HepG2 (cell line): ENCODE measurements around the gene FBXO9. TPM values are rescaled to one million over a fixed set of nuclear protein-coding genes. Genes with fewer than 3 reads are reported as not detected.

Experiments used
- ATAC-seq: fragments of 200-7000 bp; cut with Tn5 transposase; 3 replicates; pipeline ENCODE4 v1.9.1; 2020; ENCODE audit warnings: mild to moderate bottlenecking, moderate library complexity
- BruUV-seq: library from RNA; stranded (reverse); fragments of 400-500 nt; replicated peaks from 2 replicates; lab custom pipeline; 2021; lab: Mats Ljungman, UMichigan
- CTCF ChIA-PET: fragments of 300-600 bp; formaldehyde crosslinking; extraction: SDS; loops from one replicate; lab custom pipeline; 2021; ENCODE audit warnings: low total read pairs, inconsistent platforms, low intra/inter-chr PET ratio; lab: Yijun Ruan, JAX
- POLR2A ChIA-PET: fragments of 350-600 bp; sonication (Branson Sonifier 250); formaldehyde crosslinking; loops from one replicate; lab custom pipeline; 2020; ENCODE audit warnings: antibody characterized with exemption, inconsistent platforms; lab: Yijun Ruan, JAX
- DNase-seq: peaks from one replicate; pipeline ENCODE4 v3.0.0-alpha.2; 2015; ENCODE audit warnings: low spot score
- FAIRE-seq: peaks from 3 replicates; lab custom pipeline; 2011; peaks lifted over from hg19 to GRCh38; lab: Jason Lieb, UNC
- H2AFZ ChIP-seq: one replicate; pipeline ENCODE4 v1.6.1; 2011; ENCODE audit warnings: low read length, inconsistent platforms
- H3K27ac ChIP-seq: fragments of 300-600 bp; 3 replicates; pipeline ENCODE4 v1.8.0; 2011; ENCODE audit warnings: mixed run types, mild to moderate bottlenecking, mixed read lengths, low read length, inconsistent platforms; ENCODE audit not compliant: insufficient read depth; ENCODE audit errors: extremely low read length
- H3K27me3 ChIP-seq, 2 experiments: fragments of 200-600 bp in 1 of 2; 2 replicates in 1 of 2; 3 replicates in 1 of 2; pipeline versions ENCODE4 v1.6.0 to v1.8.0; 2011; ENCODE audit warnings: low read length in 2 of 2, mild to moderate bottlenecking in 2 of 2, moderate library complexity in 2 of 2, inconsistent platforms in 1 of 2; ENCODE audit not compliant: insufficient read depth in 2 of 2, control insufficient read depth in 1 of 2
- H3K36me3 ChIP-seq, 2 experiments: fragments of 200-600 bp in 1 of 2; replicated peaks in 1 of 2; 2 replicates in 1 of 2; 3 replicates in 1 of 2; pipeline versions ENCODE4 v1.5.1 to v1.8.0; 2011; ENCODE audit warnings: low read length in 2 of 2, inconsistent platforms in 1 of 2; ENCODE audit not compliant: insufficient read depth in 2 of 2, control insufficient read depth in 1 of 2
- H3K4me1 ChIP-seq: 2 replicates; pipeline ENCODE4 v1.5.1; 2012; ENCODE audit warnings: low read length, inconsistent platforms; ENCODE audit not compliant: insufficient read depth
- H3K4me2 ChIP-seq: 2 replicates; pipeline ENCODE4 v1.6.0; 2011; ENCODE audit warnings: low read depth, low read length, inconsistent platforms
- H3K4me3 ChIP-seq, 3 experiments: fragments of 200-600 bp in 1 of 3; sonication (generic), shearing (Covaris generic) in 1 of 3; replicated peaks in 1 of 3; 2 replicates each; pipeline ENCODE4 v1.5.1; 2011 to 2016; ENCODE audit warnings: low read length in 3 of 3, inconsistent platforms in 2 of 3, low read depth in 2 of 3, mild to moderate bottlenecking in 2 of 3, control low read depth in 1 of 3, mixed read lengths in 1 of 3; ENCODE audit not compliant: insufficient read depth in 1 of 3
- H3K79me2 ChIP-seq: one replicate; pipeline ENCODE4 v1.6.1; 2011; ENCODE audit warnings: low read length, inconsistent platforms; ENCODE audit not compliant: insufficient read depth
- H3K9ac ChIP-seq: 2 replicates; pipeline ENCODE4 v1.6.0; 2011; ENCODE audit warnings: mild to moderate bottlenecking, low read depth, low read length, inconsistent platforms; ENCODE audit not compliant: insufficient read depth
- H3K9me3 ChIP-seq: 2 replicates; pipeline ENCODE4 v1.5.1; 2012; ENCODE audit warnings: mild to moderate bottlenecking, low read length
- H4K20me1 ChIP-seq: 2 replicates; pipeline ENCODE4 v1.6.0; 2011; ENCODE audit warnings: inconsistent platforms, mild to moderate bottlenecking, low read length, moderate library complexity; ENCODE audit not compliant: insufficient read depth
- AHR ChIP-seq: IDR thresholded peaks from 2 replicates; pipeline ENCODE4 v1.6.1; 2018; ENCODE audit warnings: missing genetic modification reagents, missing compliant biosample characterization
- CBX5 ChIP-seq: sonication (generic); formaldehyde crosslinking; IDR thresholded peaks from 2 replicates; pipeline ENCODE4 v1.4.0; 2020; ENCODE audit warnings: missing genetic modification reagents, borderline replicate concordance
- KAT7 ChIP-seq: IDR thresholded peaks from 2 replicates; pipeline ENCODE4 v1.6.1; 2018; ENCODE audit warnings: borderline replicate concordance, missing compliant biosample characterization
- KLF12 ChIP-seq: sonication (generic); formaldehyde crosslinking; IDR thresholded peaks from 2 replicates; pipeline ENCODE4 v1.4.0; 2020; ENCODE audit warnings: missing genetic modification reagents, borderline replicate concordance
- MED1 ChIP-seq: sonication (generic); formaldehyde crosslinking; IDR thresholded peaks from 2 replicates; pipeline ENCODE4 v1.4.0; 2020; ENCODE audit warnings: missing genetic modification reagents
- MEF2D ChIP-seq: sonication (generic); formaldehyde crosslinking; IDR thresholded peaks from 2 replicates; pipeline ENCODE4 v1.5.1; 2020; ENCODE audit warnings: mild to moderate bottlenecking, missing genetic modification reagents
- MEIS1 ChIP-seq: sonication (generic); formaldehyde crosslinking; IDR thresholded peaks from 2 replicates; pipeline ENCODE4 v1.9.0; 2021; ENCODE audit warnings: mild to moderate bottlenecking, missing genetic modification reagents, moderate library complexity, borderline replicate concordance
- NFATC3 ChIP-seq: sonication (generic); formaldehyde crosslinking; IDR thresholded peaks from 2 replicates; pipeline ENCODE4 v1.5.1; 2020; ENCODE audit warnings: mild to moderate bottlenecking, missing genetic modification reagents
- REL ChIP-seq: sonication (generic); formaldehyde crosslinking; conservative IDR thresholded peaks from 2 replicates; pipeline ENCODE4 v1.8.0; 2022; ENCODE audit warnings: mild to moderate bottlenecking, missing genetic modification reagents, moderate library complexity
- ZBTB8A ChIP-seq: sonication (generic); formaldehyde crosslinking; IDR thresholded peaks from 2 replicates; pipeline ENCODE4 v1.4.0; 2020; ENCODE audit warnings: mild to moderate bottlenecking, low read depth, missing genetic modification reagents, borderline replicate concordance
- ZFX ChIP-seq: sonication (generic); formaldehyde crosslinking; IDR thresholded peaks from 2 replicates; pipeline ENCODE4 v1.4.0; 2020; ENCODE audit warnings: mild to moderate bottlenecking, low read depth, missing genetic modification reagents, moderate library complexity
- ZKSCAN1 ChIP-seq: fragments of 150-350 bp; IDR thresholded peaks from 2 replicates; pipeline ENCODE4 v1.6.1; 2014; ENCODE audit warnings: low read length
- ZNF232 ChIP-seq: sonication (generic); formaldehyde crosslinking; IDR thresholded peaks from 2 replicates; pipeline ENCODE4 v1.4.0; 2020; ENCODE audit warnings: missing genetic modification reagents, borderline replicate concordance
- ZNF292 ChIP-seq: sonication (generic); formaldehyde crosslinking; IDR thresholded peaks from 2 replicates; pipeline ENCODE4 v1.8.1; 2022; ENCODE audit warnings: mild to moderate bottlenecking, low read depth, missing genetic modification reagents, borderline replicate concordance
- ZNF629 ChIP-seq: sonication (generic); formaldehyde crosslinking; conservative IDR thresholded peaks from 2 replicates; pipeline ENCODE4 v1.5.0; 2020; ENCODE audit warnings: missing genetic modification reagents
- ZNF768 ChIP-seq: sonication (generic); formaldehyde crosslinking; IDR thresholded peaks from 2 replicates; pipeline ENCODE4 v1.4.0; 2020; ENCODE audit warnings: missing genetic modification reagents
- WGBS: methylation state at CpG from one replicate; pipeline ENCODE4 v1.1.6; 2017; ENCODE audit warnings: low lambda C conversion rate; 5-methylcytosine and 5-hydroxymethylcytosine counted together
- in situ Hi-C: cut with HindIII; loops from 2 replicates; pipeline ENCODE4 v1.10.0; 2017; ENCODE audit warnings: low pct_unique_long_range_greater_than_20kb; ENCODE audit not compliant: extremely low pct_ligation_motif_present
- intact Hi-C: fragments of 100-400 bp; cut with micrococcal nuclease; formaldehyde crosslinking; loops from one replicate; pipeline ENCODE4 v1.10.0; 2022; ENCODE audit not compliant: unreplicated experiment
- polyA plus RNA-seq, 8 experiments: library from polyadenylated mRNA; depleted of rRNA in 3 of 8; stranded (reverse) in 7 of 8; unstranded in 1 of 8; fragments of >200 nt; fragmentation: Illumina TruSeq in 4 of 8; extraction: Trizol in 4 of 8; gene quantifications; 2 replicates each; pipeline versions ENCODE4 v1.2.1 to v1.2.3, GENCODE V29; 2011 to 2016; ENCODE audit warnings: low read depth in 4 of 8, missing spikeins in 1 of 8, mixed read lengths in 1 of 8; ENCODE audit not compliant: insufficient read depth in 1 of 8
- total RNA-seq, 5 experiments: library from RNA; depleted of rRNA; stranded (reverse); fragments of >200 nt; fragmentation: Illumina TruSeq; extraction: Trizol; gene quantifications; 2 replicates each; pipeline ENCODE4 v1.2.3, GENCODE V29; 2016; ENCODE audit warnings: low read depth in 1 of 5
- TF ChIP-seq, protein P1 (sequence below): IDR thresholded peaks from 2 replicates; pipeline ENCODE4 v1.6.1; 2016
- TF ChIP-seq, protein P2 (sequence below): sonication (generic); formaldehyde crosslinking; IDR thresholded peaks from 2 replicates; pipeline ENCODE4 v1.8.0; 2022; ENCODE audit warnings: missing genetic modification reagents, mild to moderate bottlenecking, moderate library complexity, borderline replicate concordance
- TF ChIP-seq, protein P3 (sequence below): sonication (generic); formaldehyde crosslinking; IDR thresholded peaks from 2 replicates; pipeline ENCODE4 v1.4.0; 2020; ENCODE audit warnings: mild to moderate bottlenecking, missing genetic modification reagents

FBXO9 gene
- total and polyA plus RNA-seq, 2 of the 13 experiments (the other 11 are each of a cell fraction or from before 2014, with no cell fraction given): 64.3 to 98.4 TPM

DNA sequence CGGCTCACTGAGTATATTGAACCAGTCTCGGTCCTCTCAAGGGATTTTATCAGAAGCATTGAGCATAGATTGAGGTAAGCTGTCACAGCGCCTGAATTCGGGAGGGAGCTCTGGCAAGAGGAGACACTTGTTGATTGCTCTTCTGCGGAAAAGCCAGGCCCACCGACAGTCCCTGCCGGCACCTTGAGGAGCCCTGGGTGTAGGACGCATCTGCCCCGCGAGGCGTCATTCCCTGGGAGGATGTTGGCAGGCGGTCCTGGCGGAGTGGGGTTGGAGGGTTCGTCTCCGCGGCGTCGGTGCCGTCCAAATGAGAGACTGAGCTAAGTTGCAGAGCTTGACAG is 843 bp downstream of the FBXO9 start:
- Histone ChIP-seq H3K4me1 (peaks cover 37% of the 10 kb centered on the region), H3K27me3 (no peaks in the 10 kb centered on the region; a peak in 1 of 5 replicates), H3K79me2 (peaks cover 23% of the 10 kb centered on the region), H3K36me3 (no peaks in the 10 kb centered on the region; a peak in 2 of 5 replicates), H3K9ac (peak overlapping the region; percentile 91), H3K4me3 (peak overlapping the region; percentile 71 to 99 (median 92)), H3K4me2 (peak overlapping the region; percentile 86), H4K20me1 (peaks cover 5% of the 10 kb centered on the region; the same call in 1 of the 2 replicates), H3K27ac (peak overlapping the region; percentile 81), H2AFZ (no peak overlapping the region), H3K9me3 (no peaks in the 10 kb centered on the region)
- ChIA-PET POLR2A (interaction anchor here (0.9 to 3.0 kb wide), 7 partner anchors 10 to 729 kb away, joined by 3 to 16 read pairs (median 4); partner anchors contain the start of genes GSTA4 and LRRC1), CTCF (no interaction called here)
- intact Hi-C loops (loop anchor here (5.0 kb wide), 1 partner anchor 71 kb away; no protein-coding TSS in a partner anchor), in situ Hi-C loops (no loop called here)
- FAIRE-seq (no peak), ATAC-seq (peak; percentile 2), DNase-seq (no peak)
- no TSS peak for BruUV-seq
- 0% methylated on average over 14 of the region's 19 CpGs for WGBS
- TF ChIP-seq NFATC3 (CRISPR knock-in tag) (no peak), ZNF232 (CRISPR knock-in tag) (no peak), ZKSCAN1 (0 out of 2 replicates have a peak, but pooled peaks have one; percentile 33), AHR (peak; percentile 84; the same call in 1 of the 2 replicates), ZNF292 (CRISPR knock-in tag) (0 out of 2 replicates have a peak, but pooled peaks have one; percentile 37), REL (CRISPR knock-in tag) (peak; percentile 6; the same call in 1 of the 2 replicates), MED1 (CRISPR knock-in tag) (peak; percentile 31; the same call in 1 of the 2 replicates), CBX5 (CRISPR knock-in tag) (0 out of 2 replicates have a peak, but pooled peaks have one; percentile 27), MEIS1 (CRISPR knock-in tag) (peak; percentile 55; the same call in 1 of the 2 replicates), ZNF629 (CRISPR knock-in tag) (no peak), KAT7 (CRISPR knock-in tag) (0 out of 2 replicates have a peak, but pooled peaks have one; percentile 7), MEF2D (0 out of 2 replicates have a peak, but pooled peaks have one; percentile 21), KLF12 (CRISPR knock-in tag) (0 out of 2 replicates have a peak, but pooled peaks have one; percentile 11), ZFX (CRISPR knock-in tag) (peak; percentile 33; the same call in 1 of the 2 replicates), ZNF768 (CRISPR knock-in tag) (peak; percentile 46; the same call in 1 of the 2 replicates), ZBTB8A (CRISPR knock-in tag) (0 out of 2 replicates have a peak, but pooled peaks have one; percentile 10)
- TF ChIP-seq, protein P1, sequence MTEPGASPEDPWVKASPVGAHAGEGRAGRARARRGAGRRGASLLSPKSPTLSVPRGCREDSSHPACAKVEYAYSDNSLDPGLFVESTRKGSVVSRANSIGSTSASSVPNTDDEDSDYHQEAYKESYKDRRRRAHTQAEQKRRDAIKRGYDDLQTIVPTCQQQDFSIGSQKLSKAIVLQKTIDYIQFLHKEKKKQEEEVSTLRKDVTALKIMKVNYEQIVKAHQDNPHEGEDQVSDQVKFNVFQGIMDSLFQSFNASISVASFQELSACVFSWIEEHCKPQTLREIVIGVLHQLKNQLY (CRISPR knock-in tag): no peak
- TF ChIP-seq, protein P2, sequence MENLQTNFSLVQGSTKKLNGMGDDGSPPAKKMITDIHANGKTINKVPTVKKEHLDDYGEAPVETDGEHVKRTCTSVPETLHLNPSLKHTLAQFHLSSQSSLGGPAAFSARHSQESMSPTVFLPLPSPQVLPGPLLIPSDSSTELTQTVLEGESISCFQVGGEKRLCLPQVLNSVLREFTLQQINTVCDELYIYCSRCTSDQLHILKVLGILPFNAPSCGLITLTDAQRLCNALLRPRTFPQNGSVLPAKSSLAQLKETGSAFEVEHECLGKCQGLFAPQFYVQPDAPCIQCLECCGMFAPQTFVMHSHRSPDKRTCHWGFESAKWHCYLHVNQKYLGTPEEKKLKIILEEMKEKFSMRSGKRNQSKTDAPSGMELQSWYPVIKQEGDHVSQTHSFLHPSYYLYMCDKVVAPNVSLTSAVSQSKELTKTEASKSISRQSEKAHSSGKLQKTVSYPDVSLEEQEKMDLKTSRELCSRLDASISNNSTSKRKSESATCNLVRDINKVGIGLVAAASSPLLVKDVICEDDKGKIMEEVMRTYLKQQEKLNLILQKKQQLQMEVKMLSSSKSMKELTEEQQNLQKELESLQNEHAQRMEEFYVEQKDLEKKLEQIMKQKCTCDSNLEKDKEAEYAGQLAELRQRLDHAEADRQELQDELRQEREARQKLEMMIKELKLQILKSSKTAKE (CRISPR knock-in tag): no peak
- TF ChIP-seq, protein P3, sequence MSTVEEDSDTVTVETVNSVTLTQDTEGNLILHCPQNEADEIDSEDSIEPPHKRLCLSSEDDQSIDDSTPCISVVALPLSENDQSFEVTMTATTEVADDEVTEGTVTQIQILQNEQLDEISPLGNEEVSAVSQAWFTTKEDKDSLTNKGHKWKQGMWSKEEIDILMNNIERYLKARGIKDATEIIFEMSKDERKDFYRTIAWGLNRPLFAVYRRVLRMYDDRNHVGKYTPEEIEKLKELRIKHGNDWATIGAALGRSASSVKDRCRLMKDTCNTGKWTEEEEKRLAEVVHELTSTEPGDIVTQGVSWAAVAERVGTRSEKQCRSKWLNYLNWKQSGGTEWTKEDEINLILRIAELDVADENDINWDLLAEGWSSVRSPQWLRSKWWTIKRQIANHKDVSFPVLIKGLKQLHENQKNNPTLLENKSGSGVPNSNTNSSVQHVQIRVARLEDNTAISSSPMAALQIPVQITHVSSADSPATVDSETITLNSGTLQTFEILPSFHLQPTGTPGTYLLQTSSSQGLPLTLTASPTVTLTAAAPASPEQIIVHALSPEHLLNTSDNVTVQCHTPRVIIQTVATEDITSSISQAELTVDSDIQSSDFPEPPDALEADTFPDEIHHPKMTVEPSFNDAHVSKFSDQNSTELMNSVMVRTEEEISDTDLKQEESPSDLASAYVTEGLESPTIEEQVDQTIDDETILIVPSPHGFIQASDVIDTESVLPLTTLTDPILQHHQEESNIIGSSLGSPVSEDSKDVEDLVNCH (CRISPR knock-in tag): 0 out of 2 replicates have a peak, but pooled peaks have one; percentile 75
